Activated naive CD8-positive, alpha-beta T cell treated with anti-CD3 and anti-CD28 coated beads, Interleukin-2, amount 50 U/mL, for 16 hours (primary cell): ENCODE data around the gene AKAP9.
"Not testable (repeated sequence)": the region's sequence is repeated elsewhere in the genome, so short reads cannot be mapped to it uniquely, and the experiment has no call there.

Experiments used
- DNase-seq: peaks from one replicate; pipeline ENCODE4 v3.0.0-alpha.2; 2020; ENCODE audit warnings: low read depth, low spot score

Gene AKAP9

GRCh38 chr7:91940572-91941341, at the start of gene AKAP9:
Gene AKAP9, plus strand, starts transcription at chr7:91940862. Its CDS starts 238 bp downstream, at chr7:91941100.
- peak; percentile 75 for DNase-seq

- no peak for DNase-seq
Measured at GRCh38 chr7:91892099-91892705, 48.5 kb upstream of the AKAP9 start.

- no peak for DNase-seq
Measured at GRCh38 chr7:91892821-91893340, 47.8 kb upstream of the AKAP9 start.

GRCh38 chr7:91893699-91894098, 47.0 kb upstream of the AKAP9 start:
- not testable (repeated sequence) for DNase-seq

- no peak for DNase-seq
Measured at GRCh38 chr7:91894781-91895480, 45.7 kb upstream of the AKAP9 start.

- no peak for DNase-seq
Measured at GRCh38 chr7:91898240-91898992, 42.2 kb upstream of the AKAP9 start.

- DNase-seq, result no peak
Measured at GRCh38 chr7:91899563-91899962, 41.1 kb upstream of the AKAP9 start.

- no peak for DNase-seq
Measured at GRCh38 chr7:91910171-91910570, 30.5 kb upstream of the AKAP9 start.

GRCh38 chr7:91911121-91911520, 29.5 kb upstream of the AKAP9 start:
- DNase-seq, result no peak

GRCh38 chr7:91912494-91912893, 28.2 kb upstream of the AKAP9 start:
- DNase-seq, result no peak

GRCh38 chr7:91913612-91914011, 27.1 kb upstream of the AKAP9 start:
- DNase-seq, result no peak

GRCh38 chr7:91915401-91916050, 25.1 kb upstream of the AKAP9 start:
- no peak for DNase-seq

GRCh38 chr7:91916051-91916440, 24.6 kb upstream of the AKAP9 start:
- no peak for DNase-seq

GRCh38 chr7:91918356-91918755, 22.3 kb upstream of the AKAP9 start:
- no peak for DNase-seq

GRCh38 chr7:91922857-91923256, 17.8 kb upstream of the AKAP9 start:
- no peak for DNase-seq

GRCh38 chr7:91927912-91928311, 12.8 kb upstream of the AKAP9 start:
- DNase-seq, result no peak

- DNase-seq, result no peak
Measured at GRCh38 chr7:91929463-91929862, 11.2 kb upstream of the AKAP9 start.

- DNase-seq, result no peak
Measured at GRCh38 chr7:91940171-91940570, 491 bp upstream of the AKAP9 start.

- DNase-seq, result no peak
Measured at GRCh38 chr7:91941450-91941849, 788 bp downstream of the AKAP9 start.

GRCh38 chr7:91942312-91942711, 1.6 kb downstream of the AKAP9 start:
- no peak for DNase-seq

- DNase-seq, result not testable (repeated sequence)
Measured at GRCh38 chr7:91944970-91945369, 4.3 kb downstream of the AKAP9 start.
